Fibroblast of peridontal ligament (primary cell): ENCODE measurements around the gene MRPS16.
A peak's percentile ranks its signal among the peaks of the same experiment; 100 is the strongest.
"Not testable (repeated sequence)": the region's sequence is repeated elsewhere in the genome, so short reads cannot be mapped to it uniquely, and the experiment has no call there.

Source experiments
- DNase-seq: peaks from one replicate; pipeline ENCODE4 v3.0.0-alpha.2; 2010; ENCODE audit errors: extremely low read depth

The MRPS16 gene

DNA sequence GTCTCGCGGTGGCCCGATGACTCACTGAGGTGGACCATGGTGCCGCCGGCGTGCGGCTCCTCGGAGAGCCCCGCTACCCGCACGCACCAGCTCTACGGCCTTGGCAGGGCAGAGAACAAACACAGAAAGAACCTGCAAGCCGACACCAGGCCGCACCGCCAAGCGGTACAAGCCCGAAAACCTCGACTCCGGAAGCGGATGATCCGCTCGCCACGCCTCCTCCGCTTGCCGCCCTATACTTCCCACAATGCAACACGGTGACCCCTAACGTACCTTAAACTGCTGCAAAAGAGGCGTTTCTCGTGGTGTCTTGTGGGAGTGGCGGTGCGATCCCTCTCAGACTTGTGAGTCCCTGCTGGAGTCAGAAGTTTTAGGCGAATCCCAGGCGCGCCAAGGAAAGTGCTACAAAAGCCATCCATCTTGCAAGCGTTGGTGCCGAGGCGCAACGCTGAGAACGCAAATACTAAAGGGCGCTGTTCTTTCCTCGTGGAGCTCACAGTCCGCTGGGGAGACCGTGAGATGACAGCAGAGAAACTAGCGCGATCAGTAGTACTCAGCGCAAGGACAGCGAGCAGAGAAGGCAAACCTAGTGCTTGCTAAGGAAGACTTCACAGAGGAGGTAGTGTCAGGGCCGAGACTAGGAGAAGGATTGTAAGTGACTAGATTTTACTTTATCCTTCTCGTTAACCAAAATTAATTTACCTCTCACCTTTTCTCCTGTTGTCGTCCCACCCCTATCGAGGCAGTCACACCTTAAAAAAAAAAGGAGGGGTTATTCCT lies at the start of gene MRPS16:
TSS of gene MRPS16 (minus strand) at position 200 of the 780 bp plus-strand sequence. CDS start at position 38, 162 bp downstream.
- DNase-seq: peak; percentile 96

DNA sequence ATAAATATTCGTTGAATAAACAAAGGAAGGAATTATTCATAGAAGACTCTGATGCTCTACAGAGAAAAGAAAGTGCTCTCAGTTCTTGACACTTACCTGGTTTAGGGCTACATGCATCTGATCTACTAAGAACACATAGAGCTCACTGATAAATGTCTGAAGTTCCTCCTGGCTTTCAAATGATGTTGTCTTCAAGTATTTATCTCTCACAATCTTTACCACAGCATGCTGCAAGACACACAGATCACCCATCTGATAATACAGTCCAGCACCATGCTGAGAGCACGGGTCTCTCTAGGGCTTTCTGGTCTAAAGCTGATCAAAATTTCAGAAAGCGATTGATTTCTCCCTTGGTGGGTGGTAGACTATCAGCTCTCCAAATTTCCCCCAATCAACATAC lies 44.5 kb upstream of the MRPS16 start:
- DNase-seq: no peak

DNA sequence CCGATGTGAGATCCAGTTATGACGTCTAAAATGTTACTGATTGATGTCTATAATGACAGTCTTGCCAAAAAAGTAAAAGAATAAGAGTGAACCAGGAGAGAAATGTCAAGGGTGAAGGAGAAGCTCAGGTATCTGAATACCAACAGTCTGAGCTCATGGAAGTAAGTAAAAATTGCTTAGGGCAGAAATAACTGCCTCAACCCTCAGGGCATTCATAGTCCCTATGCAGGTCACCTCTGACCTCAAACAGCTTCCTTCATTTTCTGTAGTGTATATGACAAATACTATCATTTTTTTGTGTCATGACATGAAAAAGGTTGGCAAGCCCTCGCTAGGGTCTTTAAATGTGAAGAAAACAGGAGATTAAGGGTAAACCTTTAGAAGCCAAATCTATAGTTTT lies 41.0 kb upstream of the MRPS16 start:
- DNase-seq: no peak

DNA sequence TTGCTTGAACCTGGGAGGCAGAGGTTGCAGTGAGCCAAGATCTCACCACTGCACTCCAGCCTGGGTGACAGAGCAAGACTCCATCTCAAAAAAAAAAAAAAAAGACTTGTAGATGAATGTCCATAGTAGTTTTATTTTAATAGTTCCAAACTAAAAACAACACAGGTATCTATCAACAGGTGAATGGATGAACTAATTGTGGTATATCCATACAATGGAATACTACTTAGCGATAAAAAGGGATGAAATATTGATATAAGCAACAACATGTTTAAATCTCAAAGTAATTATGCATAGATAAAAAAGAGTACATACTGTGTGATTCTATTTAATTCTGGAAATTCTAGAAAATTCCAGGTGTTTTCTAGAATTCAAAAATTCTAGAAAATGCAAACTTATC lies 37.5 kb upstream of the MRPS16 start:
- no peak for DNase-seq

DNA sequence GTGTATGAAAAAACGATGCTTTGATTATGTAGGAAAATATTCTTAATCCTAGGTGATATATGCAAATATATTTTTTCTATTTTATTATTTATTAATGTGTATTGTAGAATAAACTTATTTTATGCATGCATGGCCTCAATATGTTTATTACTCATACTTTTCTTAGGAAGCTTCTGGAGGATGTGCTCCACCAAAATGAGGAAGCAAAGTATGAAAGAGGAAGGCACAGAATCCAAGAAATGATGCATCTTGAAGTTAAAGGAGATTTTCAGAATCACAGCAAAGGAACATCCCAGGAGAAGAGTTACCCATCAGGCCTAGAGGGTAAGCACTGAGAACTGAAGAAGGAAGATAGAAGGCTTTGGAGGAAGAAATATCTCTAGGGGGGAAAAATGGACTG lies 35.0 kb upstream of the MRPS16 start:
- DNase-seq: no peak

DNA sequence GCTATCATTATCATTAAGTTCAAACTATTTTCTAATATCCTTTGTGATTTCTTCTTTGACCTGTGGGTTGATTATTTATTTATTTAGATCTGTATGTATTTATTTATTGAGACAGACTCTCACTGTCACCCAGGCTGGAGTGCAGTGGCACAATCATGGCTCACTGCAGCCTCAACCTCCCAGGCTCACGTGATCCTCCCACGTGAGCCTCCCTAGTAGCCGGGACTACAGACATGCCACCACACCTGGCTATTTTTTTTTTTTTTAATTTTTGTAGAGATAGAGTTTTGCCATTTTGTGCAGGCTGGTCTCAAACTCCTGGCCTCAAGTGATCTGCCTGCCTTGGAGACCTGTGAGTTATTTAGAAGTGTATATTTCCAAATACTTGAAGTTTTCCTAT lies 28.7 kb upstream of the MRPS16 start:
- DNase-seq: no peak

DNA sequence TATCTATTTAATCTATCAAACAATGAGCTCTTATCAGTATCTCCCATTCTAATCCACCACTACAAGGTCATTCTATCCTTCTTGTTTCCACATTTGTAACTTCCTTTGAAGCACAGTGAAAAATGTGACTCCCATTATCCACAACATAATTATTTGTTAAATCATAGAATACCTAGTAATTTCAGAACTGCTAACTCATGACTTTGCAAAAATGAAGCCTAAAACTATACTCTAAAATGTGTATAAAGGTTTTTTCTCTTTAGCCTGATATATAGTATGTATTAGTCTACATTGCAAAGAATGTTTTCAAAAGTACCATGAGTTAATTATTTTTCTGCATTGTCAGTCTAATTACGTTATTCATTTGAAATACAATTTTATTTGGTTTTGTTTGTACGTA lies 12.0 kb upstream of the MRPS16 start:
- no peak for DNase-seq

DNA sequence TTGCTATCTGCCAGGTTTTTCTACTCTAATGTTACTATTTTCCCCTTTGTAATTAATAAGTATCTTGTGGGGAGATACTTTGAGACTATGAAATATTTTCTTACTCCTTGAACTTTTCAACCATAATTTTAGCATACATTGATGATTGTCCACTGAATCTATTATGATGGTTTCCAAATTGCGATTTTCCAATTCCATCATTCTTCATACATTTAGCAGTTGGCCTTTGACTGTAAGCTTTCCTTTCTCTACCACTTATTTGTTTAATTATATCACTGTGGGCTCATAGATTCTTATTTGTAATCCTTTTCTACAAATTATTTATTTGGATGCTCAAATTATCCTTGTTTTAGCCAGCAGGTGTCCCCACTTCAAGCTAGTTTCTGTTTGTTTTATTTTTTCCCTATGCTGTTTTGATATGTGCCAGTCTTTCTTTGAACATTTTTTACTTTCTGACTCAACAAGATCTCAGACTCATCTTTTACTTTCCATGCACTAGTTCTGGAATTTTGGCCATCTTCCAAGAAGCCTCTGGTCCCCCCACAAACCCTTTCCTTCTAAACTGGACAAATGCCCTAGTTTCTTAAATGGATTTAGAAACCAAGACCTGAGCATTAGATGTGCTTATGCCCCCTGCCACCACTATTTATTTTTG lies 11.4 kb upstream of the MRPS16 start:
- peak; percentile 57 for DNase-seq

DNA sequence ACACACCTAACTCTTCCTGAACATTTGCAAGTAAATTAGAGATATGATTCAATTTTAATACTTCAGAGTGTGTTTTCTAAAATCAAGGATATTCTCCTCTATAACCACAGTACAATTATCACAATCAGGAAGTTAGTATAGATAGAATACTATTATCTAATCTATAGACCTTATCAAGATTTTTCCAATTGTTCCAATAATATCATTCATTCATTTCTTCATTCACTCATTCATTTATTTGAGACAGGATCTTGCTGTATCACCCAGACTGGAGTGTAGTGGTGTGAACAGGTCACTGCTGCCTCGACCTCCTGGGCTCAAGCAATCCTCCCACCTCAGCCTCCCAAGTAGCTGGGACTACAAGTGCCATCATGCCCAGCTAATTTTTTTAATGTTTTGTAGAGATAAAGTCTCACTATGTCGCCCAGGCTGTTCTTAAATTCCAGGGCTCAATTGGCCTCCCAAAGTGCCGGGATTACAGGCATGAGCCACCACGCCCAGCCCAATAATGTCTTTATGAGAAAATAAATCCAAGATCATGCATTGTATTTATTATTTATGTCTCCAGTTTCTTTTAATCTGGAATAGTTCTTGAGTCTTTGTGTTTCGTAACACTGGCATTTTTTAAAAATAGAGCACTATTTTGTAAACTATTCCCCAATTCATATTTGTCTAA lies 10.6 kb upstream of the MRPS16 start:
- DNase-seq: no peak

DNA sequence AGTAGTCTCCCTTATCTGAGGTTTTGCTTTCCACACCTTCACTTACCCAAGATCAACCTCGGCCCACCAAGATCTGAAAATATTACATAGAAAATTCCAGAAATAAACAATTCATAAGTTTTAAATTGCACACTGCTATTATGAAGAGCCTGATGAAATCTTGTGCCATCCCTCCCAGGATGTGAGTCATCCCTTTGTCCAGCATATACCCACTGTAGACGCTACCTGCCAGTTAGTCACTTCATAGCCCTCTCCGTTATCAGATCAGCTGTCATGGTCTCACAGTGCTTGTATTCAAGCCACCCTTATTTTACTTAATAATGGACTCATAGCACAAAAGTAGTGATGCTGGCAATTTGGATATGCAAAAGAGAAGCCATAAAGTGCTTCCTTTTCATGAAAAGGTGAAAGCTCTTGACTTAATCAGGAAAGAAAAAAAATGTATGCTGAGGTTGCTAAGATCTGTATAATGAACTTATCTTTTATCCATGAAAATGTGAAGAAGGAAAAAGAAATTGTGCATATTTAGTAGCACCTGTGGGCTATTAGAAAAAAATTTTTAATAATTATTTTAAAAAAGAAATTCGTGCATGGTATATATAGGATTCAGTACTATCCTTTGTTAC lies 9.8 kb upstream of the MRPS16 start:
- DNase-seq: peak; percentile 79

DNA sequence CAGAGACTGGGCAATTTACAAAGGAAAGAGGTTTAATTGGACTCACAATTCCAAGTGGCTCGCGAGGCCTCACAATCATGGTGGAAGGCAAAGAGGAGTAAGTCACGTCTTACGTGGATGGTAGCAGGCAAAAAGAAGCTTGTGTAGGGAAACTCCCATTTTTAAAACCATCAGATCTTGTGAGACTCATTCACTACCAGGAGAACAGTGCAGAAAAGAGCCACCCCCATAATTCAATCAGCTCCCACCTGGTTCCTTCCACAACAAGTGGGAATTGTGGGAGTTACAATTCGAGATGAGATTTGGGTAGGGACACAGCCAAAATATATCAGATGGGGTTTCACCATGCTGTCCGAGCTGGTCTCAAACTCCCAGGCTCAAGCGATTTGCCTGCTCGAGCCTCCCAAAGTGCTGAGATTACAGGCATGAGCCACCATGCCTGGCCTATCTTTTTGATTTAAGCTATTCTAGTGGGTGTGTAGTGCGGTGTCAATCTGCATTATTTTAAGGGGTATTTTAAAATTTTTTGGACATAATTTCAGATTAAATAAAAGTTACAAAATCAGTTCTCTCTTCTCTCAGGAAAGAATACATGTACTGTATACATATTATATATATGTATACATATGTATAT lies 9.0 kb upstream of the MRPS16 start:
- DNase-seq: no peak

DNA sequence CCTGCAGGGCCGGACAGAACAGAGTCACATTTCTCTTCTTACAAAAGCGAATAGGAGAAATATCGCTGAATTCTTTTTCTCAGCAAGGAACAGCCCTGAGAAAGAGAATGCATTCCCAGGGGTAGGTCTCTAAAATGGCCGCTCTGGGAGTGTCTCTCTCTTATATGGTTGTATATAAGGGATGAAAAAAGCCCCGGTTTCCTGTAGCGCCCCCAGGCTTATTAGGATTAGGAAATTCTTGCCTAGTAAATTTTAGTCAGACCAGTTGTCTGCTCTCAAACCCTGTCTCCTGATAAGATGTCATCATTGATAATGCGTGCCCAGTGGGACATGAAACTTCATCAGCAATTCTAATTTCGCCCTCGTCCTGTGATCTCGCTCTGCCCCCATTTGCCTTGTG lies 6.2 kb upstream of the MRPS16 start:
- DNase-seq: not testable (repeated sequence)

DNA sequence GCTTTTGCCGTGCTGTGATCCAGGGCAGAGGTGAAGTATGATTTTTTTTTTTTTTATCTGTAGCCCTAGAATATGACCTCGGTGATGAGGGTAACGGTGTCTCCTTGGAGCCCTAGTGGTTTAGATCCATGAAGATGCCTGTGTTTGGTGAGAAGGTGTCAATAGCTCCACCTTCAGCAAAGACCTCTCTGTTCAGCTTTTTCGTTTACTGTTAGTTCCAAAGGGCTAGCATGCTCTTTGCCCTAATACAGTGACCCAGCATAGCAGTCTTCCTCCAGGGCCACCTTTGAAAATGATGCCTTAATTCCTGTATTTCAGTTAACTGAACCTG lies 746 bp upstream of the MRPS16 start:
- DNase-seq: no peak

DNA sequence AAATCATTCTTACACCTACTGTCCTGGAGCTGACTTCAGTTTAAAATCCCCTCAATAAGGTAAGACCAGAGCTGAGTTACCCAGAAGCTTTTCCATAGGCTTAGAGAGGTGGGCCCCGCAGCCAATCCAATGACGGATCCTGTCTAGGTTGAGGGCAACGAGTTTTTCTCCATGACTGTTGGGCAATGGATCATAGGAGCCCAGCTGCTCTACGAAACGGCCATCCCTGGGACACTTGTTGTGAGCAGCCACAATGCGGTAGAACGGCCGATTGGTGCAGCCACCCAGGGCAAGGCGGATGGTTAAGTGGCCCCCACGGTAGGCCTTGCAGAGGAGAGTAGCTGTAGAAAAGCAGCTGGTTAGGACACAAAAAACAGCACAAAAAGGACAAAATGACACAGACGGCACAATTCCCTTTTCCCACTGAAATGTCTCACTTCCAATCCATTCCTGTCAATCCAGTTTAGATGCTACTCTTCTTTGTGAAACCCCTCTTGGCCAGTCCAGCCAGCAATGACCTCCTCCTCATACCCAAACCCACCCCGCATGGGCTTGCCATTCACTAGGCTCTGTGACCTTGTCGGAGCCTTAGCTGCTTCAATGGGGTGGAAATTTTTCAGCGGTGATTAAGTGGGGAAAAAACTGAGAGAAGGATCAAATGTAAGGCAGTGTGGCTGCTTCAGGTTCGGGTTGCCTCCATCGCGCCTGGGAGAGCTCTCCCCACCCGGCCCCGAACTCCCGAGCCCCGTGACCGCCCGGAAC lies 580 bp downstream of the MRPS16 start:
- no peak for DNase-seq

DNA sequence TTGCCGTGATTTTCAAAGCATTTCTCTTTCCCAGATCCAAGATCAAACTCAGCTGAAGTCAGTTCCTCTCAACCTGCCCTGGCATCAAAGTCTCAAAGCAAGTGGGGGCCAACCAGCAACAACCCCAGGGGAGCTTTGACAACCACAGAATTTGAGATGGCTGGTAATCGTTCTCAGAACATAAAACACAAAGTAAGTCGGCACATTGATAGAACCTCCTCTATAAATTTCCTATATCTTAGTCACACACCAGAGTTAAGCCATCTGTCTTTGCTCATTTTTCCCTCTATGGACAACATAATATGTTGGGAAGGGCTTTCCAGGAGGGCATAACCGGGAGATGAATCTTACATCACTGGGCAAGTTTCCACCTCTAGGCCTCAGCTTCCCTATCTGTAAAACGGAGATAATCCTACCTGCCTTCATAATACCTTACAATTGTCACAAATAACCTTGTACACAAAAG lies 4.2 kb downstream of the MRPS16 start:
- DNase-seq: no peak

DNA sequence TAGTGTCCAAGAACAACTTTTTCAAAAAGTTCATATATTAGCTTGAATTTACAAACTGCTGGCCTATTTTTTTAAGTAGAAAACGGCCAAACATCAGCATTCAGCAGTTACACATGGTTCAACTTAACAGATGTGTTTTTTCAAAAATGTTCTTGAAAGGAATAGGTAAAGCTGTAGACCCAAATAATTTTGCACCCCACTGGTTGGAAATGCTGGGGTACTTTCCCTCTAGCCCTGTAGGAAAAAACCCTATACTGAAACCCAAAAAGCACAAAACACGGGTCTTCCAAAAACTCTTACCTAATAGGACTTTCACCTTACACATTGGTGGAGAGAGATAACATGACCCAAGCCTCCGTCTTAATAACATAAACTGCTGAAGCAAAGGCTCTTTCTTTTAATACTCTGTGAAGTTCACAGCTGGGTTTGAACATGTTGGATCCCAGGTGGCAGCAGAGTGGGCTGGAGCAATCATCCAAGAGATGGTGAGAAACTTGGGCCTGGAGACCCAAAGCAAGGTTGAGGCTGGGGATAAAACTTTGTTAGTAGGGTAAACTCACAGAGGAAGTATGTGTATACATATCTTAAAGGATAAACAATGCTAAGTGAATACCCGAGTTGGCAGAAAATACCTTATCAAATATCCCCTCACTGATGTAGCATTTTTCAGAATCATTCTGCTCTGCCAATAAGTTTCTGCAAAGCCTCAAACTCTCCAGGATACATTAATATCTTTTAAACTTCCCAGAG lies 4.8 kb downstream of the MRPS16 start:
- peak; percentile 16 for DNase-seq

DNA sequence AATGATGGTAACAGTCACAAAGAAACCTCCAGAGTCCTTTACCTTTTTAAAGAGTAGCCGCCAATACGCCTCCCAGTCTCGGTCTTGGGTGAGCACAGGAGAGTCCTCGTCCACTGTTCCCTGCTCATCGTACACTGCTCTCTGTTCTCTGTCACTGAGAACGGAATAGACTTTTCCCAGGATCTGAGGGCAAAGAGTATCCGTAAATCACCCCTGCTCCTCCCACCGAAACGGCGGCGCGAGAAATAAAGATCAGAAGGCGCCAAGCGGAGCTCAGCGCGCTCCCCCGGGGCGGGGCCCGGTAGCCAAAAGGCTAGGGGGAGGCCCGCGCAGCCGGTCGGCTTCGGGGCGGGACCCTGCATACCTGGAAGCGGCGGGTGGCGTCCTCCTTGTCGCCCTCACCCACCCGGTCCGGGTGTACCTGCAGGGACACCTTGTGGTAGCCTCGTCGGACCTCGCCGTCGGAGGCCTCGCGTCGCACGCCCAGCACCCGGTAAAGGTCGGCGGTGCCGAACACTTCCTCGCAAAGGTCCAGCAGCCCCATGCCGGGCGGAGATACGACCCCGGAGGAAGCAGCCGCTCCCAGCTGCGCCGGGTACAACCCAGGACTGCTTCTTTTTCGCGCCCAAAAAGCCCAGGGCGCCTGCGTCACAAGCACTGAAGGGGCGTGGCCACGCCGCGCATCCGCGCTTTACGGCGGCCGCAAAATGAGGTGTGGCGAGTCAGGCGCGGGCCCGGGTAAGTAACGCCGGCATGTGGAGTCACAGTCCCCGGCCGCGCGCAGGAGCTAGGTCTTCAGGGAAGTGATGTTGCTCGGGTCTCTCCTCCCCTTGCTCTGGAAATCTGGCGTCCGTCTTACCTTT lies 5.6 kb downstream of the MRPS16 start, which contains the start of gene DNAJC9:
TSS of gene DNAJC9 (minus strand) at position 610 of the 863 bp plus-strand sequence. CDS start at position 544, 66 bp downstream.
- peak; percentile 85 for DNase-seq

DNA sequence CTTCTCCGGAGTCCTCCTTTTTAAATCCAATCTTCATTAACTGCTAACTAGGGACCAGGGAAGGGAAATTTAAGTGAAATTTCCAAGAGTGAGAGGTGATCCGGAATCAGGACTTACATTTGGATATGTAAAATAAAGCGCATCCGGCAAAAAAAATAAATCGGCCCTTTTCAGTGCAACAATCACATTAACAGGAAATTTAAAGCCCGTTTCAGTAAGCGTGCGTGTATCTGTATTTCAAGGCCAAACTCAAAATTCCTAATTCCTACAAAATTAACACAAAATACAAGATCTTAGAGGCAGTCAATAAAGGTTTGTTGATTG lies 6.2 kb downstream of the MRPS16 start:
- no peak for DNase-seq

DNA sequence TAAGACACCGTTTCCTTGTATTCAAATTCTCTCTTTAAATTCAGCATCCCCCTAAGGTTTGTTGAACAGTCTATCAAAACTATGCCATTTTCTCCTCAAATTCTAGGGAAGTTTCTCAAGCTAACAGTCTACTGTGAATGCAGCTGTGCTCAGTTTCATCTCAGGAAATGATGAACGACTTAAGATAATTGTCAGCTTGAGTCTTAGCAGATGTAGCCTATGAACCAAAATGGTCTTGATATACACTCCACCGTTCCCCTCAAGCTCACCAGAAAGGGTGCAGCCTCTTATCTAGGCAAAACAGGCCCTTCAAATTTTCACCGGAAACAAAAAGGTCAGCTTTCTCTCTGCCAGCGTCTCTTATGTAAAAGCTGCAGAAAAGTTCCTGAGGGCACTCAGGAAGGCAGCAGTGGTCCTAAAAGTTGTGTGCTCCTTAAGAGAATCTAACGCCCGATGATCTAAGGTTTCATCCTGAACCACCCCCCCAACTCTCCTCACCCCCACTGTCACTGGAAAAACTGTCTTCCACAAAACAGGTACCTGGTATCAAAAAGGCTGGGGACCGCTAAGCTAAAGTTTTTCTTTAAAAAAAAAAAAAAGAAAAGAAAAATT lies 7.5 kb downstream of the MRPS16 start:
- DNase-seq: no peak
